Right lobe of liver (tissue), 6 donors: Measurements from ENCODE around the gene CATSPERE. TPM values are rescaled to one million over a fixed set of nuclear protein-coding genes. Genes with fewer than 3 reads are reported as not detected.

Experiments
- ATAC-seq, 4 donors: fragments of 200-7000 bp; cut with Tn5 transposase; one replicate each; pipeline ENCODE4 v1.9.1; 2020; ENCODE audit warnings: mild to moderate bottlenecking in 4 of 4, moderate library complexity in 4 of 4
- DNase-seq, 3 donors: peaks; one replicate each; pipeline ENCODE4 v3.0.0-alpha.2; 2020
- H3K27ac ChIP-seq, 3 donors: fragments of 200-600 bp; one replicate each; pipeline ENCODE4 v1.8.0; 2022
- H3K27me3 ChIP-seq, 2 donors: fragments of 200-600 bp; one replicate each; pipeline ENCODE4 v1.8.0; 2022
- H3K36me3 ChIP-seq, 4 donors: fragments of 200-600 bp; sonication (generic) in 1 of 4; one replicate each; pipeline versions ENCODE4 v1.5.1 to v1.8.0; 2017 to 2022; ENCODE audit warnings: control low read depth in 1 of 4
- H3K4me1 ChIP-seq, 4 donors: fragments of 200-600 bp; sonication (generic) in 1 of 4; one replicate each; pipeline versions ENCODE4 v1.5.1 to v1.8.0; 2017 to 2022; ENCODE audit warnings: control low read depth in 1 of 4
- H3K4me3 ChIP-seq, 3 donors: fragments of 200-600 bp; one replicate each; pipeline ENCODE4 v1.8.0; 2022
- H3K9me3 ChIP-seq, 4 donors: fragments of 200-600 bp; sonication (generic) in 1 of 4; one replicate each; pipeline versions ENCODE4 v1.5.1 to v1.8.0; 2017 to 2022; ENCODE audit warnings: control low read depth in 1 of 4
- CTCF ChIP-seq, 4 donors: fragments of 200-600 bp in 3 of 4; fragments of 450-650 bp in 1 of 4; IDR thresholded peaks; one replicate each; pipeline versions ENCODE4 v1.5.1 to v1.8.0; 2016 to 2022; ENCODE audit warnings: antibody characterized with exemption in 4 of 4, mild to moderate bottlenecking in 2 of 4
- POLR2A ChIP-seq: fragments of 450-650 bp; IDR thresholded peaks from one replicate; pipeline ENCODE4 v1.6.1; 2017; ENCODE audit warnings: antibody characterized with exemption, mild to moderate bottlenecking
- WGBS: methylation state at CpG from one replicate; pipeline ENCODE4 v1.1.6; 2018; ENCODE audit warnings: low coverage, low lambda C conversion rate; ENCODE audit not compliant: insufficient coverage; ENCODE audit errors: missing lambda C conversion rate; 5-methylcytosine and 5-hydroxymethylcytosine counted together
- intact Hi-C, 2 donors: fragments of 100-400 bp; cut with DNase I; formaldehyde crosslinking; loops; one replicate each; pipeline versions ENCODE4 v1.11.2 to v1.14.1; 2022
- total RNA-seq, 6 experiments: library from RNA; depleted of rRNA in 2 of 6; stranded (reverse); fragments of >200 nt in 2 of 6; fragmentation: NEBNext Ultra II Directional in 3 of 6; extraction: Animal tissue kit (Norgen Biotek cat#: 25700) in 3 of 6; gene quantifications; one replicate each; pipeline versions ENCODE4 v1.1.0 to v1.2.4, GENCODE V29; 2016 to 2023
- donor health status: DM: no; HTN: yes; CAD: no.
- donor health status: DM: no; HTN: no; CAD: no.
- donor health status: DM: no; HTN: no; CAD: no.
- donor health status: DM: no; HTN: yes; CAD: no.
- donor health status: DM: no; HTN: yes; CAD: no.

CATSPERE gene
- total RNA-seq, 6 experiments from 2014 or later: 0.31 to 1.3 (median 0.70) TPM

GRCh38 chr1:244647819-244648218 lies 186.7 kb downstream of the CATSPERE start:
- ATAC-seq (no peak), DNase-seq (no peak)
- 69% methylated on average over 2 of the region's 6 CpGs for WGBS
- intact Hi-C loops: no loop called here
- Histone ChIP-seq H3K4me1 (no peaks in the 10 kb centered on the region), H3K9me3 (no peaks in the 10 kb centered on the region), H3K36me3 (no peaks in the 10 kb centered on the region), H3K27me3 (no peaks in the 10 kb centered on the region), H3K27ac (no peak overlapping the region), H3K4me3 (no peak overlapping the region)
- no peak for TF ChIP-seq CTCF (IDR thresholded peaks at IDR 0.05)
- no peak for TF ChIP-seq POLR2A

GRCh38 chr1:244651956-244652622 lies 191.0 kb downstream of the CATSPERE start:
- Histone ChIP-seq H3K4me1 (peaks cover 0 to 12% (median 6%) of the 10 kb centered on the region in 4 donors), H3K36me3 (no peaks in the 10 kb centered on the region), H3K4me3 (peak overlapping the region; percentile 85 to 96 (median 86)), H3K27ac (peak overlapping the region in 2 of 3 donors; percentile 25 to 95), H3K9me3 (no peaks in the 10 kb centered on the region), H3K27me3 (no peaks in the 10 kb centered on the region)
- ATAC-seq: no peak
- DNase-seq: no peak
- intact Hi-C loops: no loop called here
- WGBS: 48% methylated on average over 13 of the region's 15 CpGs
- TF ChIP-seq CTCF (IDR thresholded peaks at IDR 0.05): no peak
- TF ChIP-seq POLR2A: no peak

GRCh38 chr1:244652623-244653438 lies 191.8 kb downstream of the CATSPERE start, which contains the start of gene DESI2:
Gene DESI2 (plus strand): TSS chr1:244653126. CDS start chr1:244653314, 188 bp downstream.
- Histone ChIP-seq H3K4me1 (peaks cover 0 to 12% (median 6%) of the 10 kb centered on the region in 4 donors), H3K27ac (peak within 1 kb of the TSS; percentile 84 to 95 (median 94)), H3K9me3 (no peaks in the 10 kb centered on the region), H3K36me3 (no peaks in the 10 kb centered on the region), H3K4me3 (peak within 1 kb of the TSS; percentile 85 to 96 (median 86)), H3K27me3 (no peaks in the 10 kb centered on the region)
- WGBS: 3% methylated on average over 7 of the region's 81 CpGs
- TF ChIP-seq POLR2A (peak; percentile 99), CTCF (IDR thresholded peaks at IDR 0.05) (peak; percentile 50 to 66 (median 56))
- peak; percentile 98 to 100 (median 99) for DNase-seq
- peak; percentile 95 to 98 (median 96) for ATAC-seq
- intact Hi-C loops: no loop called here

GRCh38 chr1:244653439-244654107 lies 192.5 kb downstream of the CATSPERE start:
- 0% methylated on average over 6 of the region's 34 CpGs for WGBS
- ATAC-seq (no peak), DNase-seq (peak in 2 of 3 donors; percentile 59 to 67)
- no peak for TF ChIP-seq POLR2A
- TF ChIP-seq CTCF (IDR thresholded peaks at IDR 0.05): no peak
- Histone ChIP-seq H3K27me3 (no peaks in the 10 kb centered on the region), H3K4me1 (peaks cover 0 to 12% (median 6%) of the 10 kb centered on the region in 4 donors), H3K4me3 (peak overlapping the region; percentile 85 to 96 (median 86)), H3K27ac (peak overlapping the region; percentile 84 to 95 (median 94)), H3K9me3 (no peaks in the 10 kb centered on the region), H3K36me3 (no peaks in the 10 kb centered on the region)
- intact Hi-C loops: no loop called here
